Inflammatory macrophage treated with lipopolysaccharide for 4 hours (primary cell): ENCODE measurements around the gene ARHGEF28.

Experiments used
- DNase-seq: peaks from one replicate; pipeline ENCODE4 v3.0.0-alpha.2; 2020

Gene ARHGEF28

DNA sequence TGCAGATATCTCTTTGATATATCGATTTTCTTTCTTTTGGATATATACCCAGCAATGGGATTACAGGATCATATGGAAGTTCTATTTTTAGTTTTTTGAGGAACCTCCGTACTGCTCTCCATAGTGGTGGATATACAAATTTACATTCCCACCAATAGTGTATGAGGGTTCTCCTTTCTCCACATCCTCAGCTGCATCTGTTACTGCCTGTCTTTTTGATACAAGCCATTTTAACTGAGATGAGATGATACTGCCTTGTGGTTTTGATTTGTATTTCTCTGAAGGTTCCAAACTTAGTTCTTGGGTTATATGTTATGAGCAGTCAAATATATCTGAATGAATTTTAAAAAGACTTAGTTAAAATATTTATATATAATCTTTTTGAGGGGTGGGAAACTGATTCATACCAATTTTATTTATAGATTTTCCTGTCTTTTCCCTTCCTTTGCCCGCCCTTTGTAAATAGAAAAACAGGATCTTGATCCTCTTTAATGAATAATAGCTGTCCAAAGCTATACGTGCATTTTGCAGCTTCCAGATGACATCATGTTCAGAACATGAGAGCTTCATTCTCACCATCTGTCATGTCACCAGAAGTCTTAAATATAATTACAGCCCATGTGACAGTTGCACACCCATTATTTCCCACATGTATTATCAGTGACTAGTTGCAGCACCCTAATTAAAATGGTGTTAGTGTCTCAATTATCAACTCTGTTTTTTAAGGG lies 6.2 kb upstream of the ARHGEF28 start:
- no peak for DNase-seq

DNA sequence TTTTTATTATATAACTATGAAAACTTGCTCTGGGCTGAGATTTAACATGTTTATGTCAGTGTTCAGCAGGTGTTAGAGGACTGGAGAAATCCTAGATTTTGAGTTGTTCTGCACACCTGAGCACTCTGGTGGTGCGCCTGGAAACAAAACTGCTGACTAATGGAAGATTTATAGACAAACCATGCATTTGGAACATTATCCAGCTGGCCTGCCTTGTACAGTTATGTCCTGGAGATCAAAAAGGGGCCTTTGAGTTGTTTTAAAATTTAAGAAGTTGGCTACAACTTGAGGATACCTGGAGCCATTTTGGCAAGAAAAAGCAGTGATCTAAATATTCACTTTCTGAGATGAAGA lies 5.7 kb upstream of the ARHGEF28 start:
- DNase-seq, result no peak

DNA sequence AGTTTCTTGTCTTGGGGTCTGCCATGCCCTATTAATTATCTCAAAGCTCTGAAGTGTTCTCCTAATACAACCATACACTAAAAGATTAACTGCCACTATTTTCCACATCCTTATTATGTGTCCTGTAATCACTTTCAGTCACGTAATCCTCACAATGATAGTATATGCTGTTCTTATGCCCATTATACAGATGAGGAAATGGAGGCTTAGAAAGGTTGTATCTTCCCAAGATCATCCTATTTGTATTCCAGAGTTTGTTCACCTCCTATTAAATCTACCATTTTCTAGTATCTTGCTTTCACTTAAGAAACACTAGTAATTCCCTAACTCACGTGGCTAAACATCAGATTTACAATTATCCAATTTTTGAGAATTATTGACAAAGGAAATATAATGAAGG lies 2.9 kb upstream of the ARHGEF28 start:
- DNase-seq, result no peak

DNA sequence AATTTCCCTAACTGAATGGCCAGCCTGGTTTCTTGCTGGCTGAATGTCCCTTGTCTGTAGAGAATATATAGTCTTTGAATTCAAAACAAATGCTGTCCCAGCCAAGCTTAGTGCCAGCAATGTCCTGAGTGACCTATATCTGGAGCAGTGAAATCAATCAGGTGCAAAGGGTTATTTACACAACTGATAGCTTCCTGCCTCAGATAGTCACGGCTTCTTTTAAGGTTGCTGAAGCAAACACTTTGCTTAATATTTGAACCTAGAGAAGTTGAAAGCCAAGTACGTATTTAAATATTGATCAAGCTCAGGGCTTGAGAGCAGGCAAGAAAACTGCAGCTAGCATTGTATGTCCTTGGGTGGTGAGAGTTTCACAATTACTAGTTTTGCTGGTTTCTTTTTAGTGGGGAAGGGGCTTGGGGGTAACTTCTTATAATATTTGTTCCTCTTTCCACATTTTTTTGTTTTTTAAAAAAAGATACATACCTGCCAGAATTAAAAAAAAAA lies 2.0 kb upstream of the ARHGEF28 start:
- no peak for DNase-seq

DNA sequence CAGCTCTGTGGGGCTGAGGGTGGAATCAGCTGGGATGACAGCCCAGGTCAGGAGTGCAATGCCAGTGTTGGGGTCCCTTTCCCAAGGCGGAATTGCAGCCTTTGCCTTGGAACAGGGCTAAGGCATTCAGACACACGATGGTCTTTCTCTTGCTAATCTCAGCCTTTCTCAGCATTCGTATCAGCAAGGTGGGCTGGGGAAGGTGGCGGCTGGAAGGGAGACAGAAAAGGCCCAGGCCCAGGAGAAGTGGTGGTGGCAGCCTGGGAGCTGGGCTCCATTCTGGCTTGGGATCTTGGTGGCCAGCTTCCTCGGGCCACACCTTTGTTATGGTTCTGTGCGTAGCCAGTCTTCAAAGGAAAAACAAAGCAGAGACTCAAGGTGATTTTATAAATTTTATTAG lies 1.1 kb upstream of the ARHGEF28 start:
- no peak for DNase-seq

DNA sequence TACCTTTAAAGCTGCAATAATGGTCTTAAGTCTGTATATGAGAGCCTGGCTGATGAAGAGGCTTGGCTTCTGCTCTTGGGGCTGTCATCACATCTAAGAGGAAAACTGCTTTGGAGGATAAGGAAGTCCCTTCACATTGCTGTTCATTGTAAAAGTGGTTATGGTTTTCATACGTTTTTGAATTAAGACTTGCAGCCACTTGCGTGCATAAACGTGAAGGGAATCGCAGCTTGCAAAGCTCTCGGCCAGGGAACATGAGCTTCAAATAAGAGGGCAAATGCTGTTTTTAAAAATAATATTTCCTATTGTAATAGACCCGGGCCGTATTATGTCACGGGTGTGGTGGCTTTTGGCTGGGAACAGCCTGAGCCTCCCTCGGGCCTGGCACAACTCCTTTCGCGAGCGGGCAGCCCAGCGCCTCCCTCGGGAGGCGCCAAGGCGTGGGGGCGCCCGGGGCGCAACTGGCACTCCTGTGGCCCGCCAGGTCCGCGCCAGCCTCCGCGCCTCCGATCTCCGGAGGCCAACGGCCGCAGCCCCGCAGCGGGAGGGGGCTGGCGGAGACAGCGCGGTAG lies 538 bp upstream of the ARHGEF28 start:
- DNase-seq, result no peak

DNA sequence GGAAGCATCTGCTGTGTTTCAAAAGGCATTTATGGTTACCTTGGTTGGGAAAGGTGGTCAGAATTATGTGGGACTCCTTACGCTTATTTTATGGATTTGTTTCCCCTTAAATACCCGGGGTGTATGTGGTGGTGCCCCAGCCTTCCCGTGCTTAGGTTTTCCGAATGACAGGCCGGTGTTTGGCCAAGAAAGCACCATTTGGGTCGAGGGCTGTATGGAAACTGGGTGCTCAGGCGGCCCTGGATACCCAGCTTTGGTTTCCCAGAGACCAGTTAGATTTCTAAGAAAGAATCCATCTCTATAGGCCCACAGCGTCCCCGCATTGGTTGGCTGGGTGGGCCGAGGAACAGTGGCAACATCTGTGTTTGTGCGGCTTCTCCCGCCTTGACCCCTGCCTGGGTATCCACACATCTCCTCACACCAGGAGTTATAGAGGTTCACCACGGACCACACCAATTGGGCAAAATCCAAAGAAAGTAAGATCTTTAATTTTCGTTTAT lies 868 bp downstream of the ARHGEF28 start:
- no peak for DNase-seq

DNA sequence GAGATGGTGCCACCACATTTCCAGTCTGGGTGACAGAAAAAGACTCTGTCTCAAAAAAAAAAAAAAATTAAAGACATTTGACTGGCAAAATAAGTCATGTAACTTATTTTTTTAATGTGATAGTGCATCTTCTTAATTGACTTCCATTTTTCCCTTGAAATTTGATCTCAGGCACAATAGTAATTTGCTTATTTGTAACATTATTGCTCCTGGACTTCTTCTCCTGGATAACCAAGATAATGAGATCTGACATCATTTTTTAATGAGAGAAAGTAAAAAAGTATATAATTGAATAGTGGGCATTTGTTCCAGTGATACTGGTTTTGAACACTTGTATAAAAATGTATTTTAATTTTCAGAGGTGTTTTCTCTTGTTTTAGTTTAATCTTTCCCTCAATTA lies 3.5 kb downstream of the ARHGEF28 start:
- DNase-seq, result no peak

DNA sequence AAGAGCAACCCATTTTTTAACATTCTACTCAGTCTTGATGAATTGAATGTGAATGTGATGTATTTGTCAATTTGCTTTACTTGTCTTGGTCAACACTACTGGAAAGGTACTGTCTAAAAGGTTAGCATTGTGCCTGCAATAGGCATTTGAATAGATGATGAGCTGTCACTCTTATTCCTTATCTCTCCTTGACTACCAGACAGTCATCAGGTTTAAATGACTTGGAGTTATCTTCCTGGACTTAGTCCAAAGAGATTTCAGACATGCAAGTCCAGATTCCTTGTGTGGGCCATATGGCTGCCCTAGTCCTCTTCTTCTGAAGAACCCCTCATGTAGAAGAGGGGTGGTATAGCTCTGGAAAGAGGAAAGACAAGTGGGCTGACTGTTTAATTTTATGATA lies 4.8 kb downstream of the ARHGEF28 start:
- no peak for DNase-seq

DNA sequence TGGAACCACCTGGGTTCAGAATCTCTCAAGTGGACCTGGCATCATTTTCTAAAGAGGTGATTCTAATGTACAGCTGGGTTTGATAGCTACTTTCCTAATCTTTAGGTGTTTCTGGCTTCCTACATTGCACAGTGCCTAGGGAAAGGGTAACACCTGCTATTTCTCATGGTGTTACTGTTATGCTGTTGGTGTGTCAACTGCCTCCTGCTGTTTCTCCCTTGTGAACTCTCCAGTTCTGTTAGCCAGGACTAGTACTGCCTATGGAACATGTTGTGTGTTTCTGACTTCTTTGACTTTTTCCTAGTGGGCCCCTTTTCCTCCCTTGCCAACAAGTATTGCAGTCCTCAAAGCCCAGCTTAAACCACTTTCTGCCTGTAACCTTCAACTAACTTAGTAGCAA lies 5.5 kb downstream of the ARHGEF28 start:
- no peak for DNase-seq

DNA sequence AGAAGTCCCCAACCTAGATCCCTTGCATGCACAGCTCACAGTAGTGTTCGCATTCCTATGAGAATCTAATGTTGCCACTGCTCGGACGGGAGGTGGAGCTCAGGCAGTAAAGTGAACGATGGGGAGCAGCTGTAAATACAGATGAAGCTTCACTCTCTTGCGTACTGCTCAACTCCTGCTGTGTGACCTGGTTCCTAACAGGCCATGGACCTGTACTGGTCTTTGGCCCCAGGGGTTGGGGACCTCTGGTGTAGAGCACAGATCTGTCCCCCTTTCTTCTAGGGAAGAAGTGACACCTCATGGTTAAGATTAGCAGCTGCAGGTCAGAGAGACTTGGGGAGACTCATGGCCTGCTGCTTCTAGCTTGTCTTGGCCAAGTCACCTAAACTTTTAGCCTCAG lies 7.1 kb downstream of the ARHGEF28 start:
- DNase-seq, result no peak

DNA sequence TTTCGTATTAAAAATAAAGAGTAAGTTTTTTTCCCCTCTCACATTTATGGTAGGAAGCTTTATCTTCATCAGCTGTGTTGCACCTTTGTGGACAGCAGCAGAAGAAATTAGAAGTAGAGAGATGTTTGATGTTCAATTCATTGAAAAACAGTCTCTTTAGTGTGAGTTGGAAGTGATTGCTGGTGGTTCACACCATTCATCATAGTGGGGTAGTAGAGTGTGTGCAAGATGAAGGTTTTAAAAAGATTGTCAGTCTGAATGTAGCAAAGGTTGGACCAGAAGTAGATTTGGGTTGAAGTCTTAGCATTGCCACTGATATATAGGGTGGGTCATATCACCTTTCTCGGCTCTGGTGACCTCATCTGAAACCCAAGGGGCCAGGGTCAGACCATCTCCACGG lies 10.4 kb downstream of the ARHGEF28 start:
- DNase-seq, result no peak

DNA sequence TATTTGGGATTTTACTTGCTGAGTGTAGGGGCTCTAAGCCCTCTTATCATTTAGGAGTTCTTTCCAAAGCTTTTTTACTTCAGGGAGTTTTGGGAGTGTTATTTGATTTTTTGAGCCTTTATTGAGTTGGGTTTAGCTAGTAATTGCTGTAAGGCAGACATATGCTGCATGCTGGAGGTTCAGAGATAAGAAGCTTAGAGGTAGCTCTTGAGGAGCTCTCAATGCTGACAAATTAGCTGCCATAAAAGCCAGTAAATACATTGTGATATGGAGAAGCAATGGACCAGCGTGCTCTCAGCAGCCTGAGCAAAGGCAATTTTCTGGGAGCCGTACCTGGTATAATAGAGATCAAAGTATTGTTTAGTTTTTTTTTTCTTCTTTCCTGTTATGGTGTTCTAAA lies 11.6 kb downstream of the ARHGEF28 start:
- no peak for DNase-seq

DNA sequence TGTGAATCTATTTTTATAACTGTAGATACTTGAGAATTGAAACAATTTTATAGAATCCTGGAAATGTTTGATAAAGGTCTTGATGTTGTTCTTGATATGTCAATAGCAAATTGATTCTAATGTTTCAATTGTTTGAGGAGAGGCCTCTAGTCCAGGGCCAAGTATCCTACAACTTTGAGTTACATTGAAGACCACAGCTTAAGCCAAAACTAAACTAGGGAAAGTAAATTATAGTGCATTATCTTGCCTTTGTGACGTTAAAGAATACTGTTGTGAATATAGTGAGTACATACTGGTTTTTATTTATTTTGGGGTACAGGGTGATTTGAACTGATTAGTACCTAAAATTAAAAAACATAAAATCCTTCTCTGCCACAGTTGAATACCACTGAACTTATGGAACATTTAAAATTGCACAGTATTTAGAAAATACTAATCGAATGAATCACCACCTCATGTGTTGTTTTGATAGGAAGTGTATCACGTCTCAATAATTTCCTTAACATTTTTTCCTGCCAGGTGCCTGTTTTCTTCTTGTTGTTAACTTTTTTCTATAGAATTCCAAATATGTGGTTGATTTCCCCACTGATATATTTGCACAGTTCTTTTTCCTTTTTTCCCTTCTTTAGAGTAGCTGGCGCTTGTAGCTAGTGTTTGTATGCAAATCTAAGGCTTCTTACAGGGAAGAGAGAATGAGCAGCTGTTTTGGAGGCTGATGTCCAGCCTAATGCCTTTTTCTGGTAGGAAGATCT lies 12.5 kb downstream of the ARHGEF28 start:
- DNase-seq, result no peak

DNA sequence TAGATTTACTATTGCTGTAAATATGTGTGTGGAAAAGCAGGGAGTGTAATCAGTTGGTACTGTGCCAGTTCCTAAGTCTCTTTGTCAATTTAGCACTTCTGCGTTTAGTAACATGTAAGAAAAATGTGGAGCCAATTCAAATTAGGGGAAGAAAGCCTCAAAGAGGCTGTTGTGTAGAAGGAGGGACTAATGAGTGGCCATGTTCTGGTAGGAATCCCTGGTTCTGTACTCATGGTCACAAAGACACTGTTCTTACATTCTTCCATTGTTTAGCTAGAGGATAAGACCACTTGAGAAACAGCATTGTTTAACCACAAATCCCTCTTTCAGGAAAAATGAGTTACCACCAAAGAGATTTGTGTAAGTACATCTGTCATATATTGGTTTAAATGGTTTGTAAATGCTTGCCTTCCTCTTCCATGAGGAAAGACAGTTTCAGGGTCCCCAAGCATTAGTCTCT lies 14.9 kb downstream of the ARHGEF28 start:
- DNase-seq, result no peak

DNA sequence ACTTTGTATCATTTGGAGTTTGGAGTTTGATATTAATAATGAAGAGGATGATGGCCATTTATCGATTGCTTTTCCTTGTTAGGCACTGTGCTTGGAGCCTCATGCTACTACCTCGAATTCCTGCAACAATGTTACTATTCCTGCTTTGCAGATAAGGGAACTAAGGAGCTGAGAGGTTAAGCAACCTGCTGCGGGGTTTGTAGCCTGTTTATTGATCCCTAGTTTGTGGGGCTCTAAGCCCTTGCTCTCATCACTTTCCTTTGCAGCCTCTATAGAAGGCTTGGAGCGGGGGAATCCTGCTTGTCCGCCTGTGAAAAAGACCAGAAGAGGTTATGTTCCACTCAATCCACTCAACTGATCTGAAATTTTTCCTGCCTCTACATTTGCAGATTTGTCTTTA lies 15.8 kb downstream of the ARHGEF28 start:
- no peak for DNase-seq

DNA sequence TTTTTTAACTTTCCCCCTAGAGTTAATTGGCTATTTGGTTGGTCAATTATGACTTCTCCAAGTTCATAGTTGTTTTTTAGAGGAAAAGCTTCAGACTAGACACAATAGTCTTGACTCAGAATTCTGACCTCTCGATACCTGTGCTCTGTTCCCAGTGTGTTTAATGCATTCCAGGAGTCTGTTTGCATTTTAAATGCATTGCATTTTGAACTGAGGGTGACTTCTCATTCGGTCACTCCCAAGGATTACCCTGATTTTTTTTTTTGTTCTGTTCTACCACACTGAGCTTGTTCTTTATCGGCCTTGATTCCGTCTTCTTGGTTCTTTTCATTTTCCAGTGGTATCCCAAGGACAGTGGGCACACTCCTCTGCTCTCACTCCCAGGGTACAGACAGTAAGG lies 16.3 kb downstream of the ARHGEF28 start:
- DNase-seq, result no peak

DNA sequence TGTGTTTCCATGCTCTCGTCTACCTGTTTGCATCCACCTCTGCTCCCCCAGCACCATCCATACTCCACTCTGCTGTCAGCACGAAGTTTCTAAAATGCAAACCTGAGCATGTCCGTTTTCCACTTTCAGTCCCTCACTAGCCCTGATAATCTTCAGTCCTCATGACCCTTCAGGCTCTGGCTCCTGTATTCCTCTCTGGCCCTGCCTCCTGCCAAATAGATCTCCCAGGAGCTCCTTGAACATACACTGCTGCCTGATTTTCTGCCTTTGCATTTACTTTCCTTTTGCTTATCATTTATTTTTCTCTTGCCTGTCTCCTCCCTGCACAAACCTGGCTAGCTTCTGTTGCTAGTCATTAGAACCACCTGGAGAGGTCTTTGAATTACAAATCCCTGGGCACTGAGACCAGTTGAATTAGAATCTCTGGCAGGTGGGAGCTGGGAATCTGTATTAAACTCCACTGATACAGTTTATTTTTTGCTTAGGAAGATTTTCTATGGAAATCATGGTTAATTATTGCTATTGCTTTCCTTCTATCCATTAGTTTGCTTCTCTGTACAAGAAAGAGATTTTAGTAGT lies 18.5 kb downstream of the ARHGEF28 start:
- DNase-seq, result no peak

DNA sequence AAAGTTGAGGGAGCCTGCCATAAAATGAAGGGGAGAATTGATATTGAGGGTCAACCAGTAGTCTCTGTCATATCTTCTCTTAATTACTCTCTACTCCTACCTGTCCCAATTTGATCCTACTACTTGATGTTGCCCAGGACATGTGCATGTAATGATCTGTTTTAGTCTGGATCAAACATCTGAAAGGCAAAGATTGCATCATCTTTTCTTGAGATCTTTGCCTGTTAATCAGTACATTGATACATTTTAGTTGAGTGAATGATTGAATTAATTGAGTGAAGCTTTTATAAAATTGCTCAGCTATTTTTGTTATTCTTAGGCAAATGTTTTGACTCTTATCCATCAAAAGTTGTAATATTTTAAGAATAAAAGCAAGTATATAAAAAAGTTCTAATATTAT lies 21.7 kb downstream of the ARHGEF28 start:
- DNase-seq, result no peak

DNA sequence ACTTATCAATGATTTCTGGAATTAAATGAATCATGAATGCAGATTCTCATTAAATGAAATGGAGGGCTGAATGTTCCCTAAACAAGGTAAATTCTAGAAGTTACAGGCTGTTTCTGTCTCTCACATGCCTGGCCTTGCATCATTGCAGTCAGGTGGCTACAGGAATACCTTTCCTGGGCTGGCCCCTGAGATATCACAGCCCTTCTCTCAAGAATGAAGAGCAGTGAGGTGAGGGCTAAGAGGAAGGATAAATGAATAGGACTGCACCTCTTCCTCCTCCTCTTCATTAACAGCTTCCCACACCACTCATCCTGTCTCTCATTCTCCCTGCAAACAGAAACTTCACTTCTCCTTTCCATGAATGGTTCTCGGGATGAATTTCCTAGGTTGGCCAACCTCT lies 22.5 kb downstream of the ARHGEF28 start:
- no peak for DNase-seq

DNA sequence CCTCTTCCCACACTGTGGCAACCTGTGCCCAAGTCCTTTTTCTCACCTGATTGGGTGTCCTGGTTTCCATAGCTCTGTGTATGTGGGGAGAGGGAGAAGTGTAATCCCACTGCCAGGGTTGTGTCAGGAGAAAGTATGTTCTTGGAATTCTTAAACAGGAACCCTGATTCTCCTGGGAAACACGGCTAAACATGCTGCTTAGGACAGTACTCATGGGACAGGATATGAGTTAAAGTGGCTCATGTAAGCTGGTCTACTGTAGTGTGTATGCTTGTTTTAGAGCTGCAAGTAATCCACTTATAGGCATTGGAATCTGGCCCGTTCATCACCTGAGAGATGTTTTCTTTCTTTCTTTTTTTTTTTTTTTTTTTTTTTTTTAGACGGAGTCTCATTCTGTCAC lies 23.9 kb downstream of the ARHGEF28 start:
- no peak for DNase-seq

DNA sequence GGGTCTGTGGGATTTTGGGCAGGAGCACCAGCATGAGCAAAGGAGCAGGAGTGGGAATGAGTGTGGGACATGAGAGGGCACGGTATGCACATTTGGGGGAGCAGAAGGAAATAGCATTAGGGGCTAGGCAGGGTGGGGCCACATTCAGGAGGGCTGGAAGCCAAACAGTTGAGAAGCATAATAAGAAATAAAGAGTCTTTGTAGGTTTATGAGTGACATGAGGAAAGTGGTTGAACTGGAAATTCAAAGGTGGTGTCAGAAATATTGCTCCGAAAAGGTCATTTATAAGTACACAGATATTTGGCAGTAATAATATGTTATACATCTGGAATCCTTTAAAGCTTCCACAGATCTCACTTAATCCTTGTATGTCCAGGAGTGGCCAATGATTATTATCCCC lies 26.4 kb downstream of the ARHGEF28 start:
- DNase-seq, result no peak

DNA sequence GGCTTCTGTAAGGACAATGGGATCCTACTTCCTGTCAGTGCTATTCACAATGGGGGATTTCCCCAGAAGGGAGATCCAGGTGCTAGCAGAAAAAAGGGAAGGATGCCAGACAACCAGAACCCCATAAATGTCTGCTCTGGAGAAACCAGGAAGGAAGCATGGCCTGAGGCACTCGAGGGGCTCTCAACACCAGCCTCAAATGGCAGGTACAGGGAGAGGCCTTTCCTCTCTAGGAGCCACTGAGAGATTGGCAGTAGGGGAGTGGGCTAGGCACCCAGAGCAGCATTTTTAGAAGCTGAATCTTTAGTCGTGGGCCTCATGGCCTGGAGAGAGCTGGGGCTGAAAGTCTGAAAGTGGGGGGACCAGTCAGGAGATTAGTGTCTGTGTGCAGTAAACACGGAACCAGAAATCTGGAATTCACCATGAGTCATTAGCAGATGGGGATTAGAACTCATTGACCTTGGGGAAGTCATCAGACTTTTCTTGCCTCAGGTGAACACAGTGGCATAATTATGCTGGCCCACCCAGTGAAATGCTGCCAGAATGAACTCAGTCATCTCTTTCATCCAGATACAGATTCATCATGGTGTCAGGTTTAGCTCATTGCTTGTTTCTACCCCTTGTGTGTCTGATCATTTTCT lies 28.3 kb downstream of the ARHGEF28 start:
- no peak for DNase-seq
